Mesendoderm (in vitro differentiated cells): ENCODE data around the gene GNG7.

Experiments
- DNase-seq: peaks from one replicate; pipeline ENCODE4 v3.0.0; 2013
- H2AK5ac ChIP-seq: 2 replicates; pipeline ENCODE4 v1.6.1; 2013; ENCODE audit warnings: low read length, inconsistent platforms
- H2BK120ac ChIP-seq: 2 replicates; pipeline ENCODE4 v1.6.1; 2013; ENCODE audit warnings: low read depth, mild to moderate bottlenecking, low read length, moderate library complexity, mixed read lengths
- H2BK15ac ChIP-seq: replicated peaks from 2 replicates; pipeline ENCODE4 v1.6.1; 2013; ENCODE audit warnings: low read depth, mild to moderate bottlenecking, moderate library complexity
- H2BK5ac ChIP-seq: 2 replicates; pipeline ENCODE4 v1.6.1; 2013; ENCODE audit warnings: low read length, inconsistent platforms
- H3K18ac ChIP-seq: 2 replicates; pipeline ENCODE4 v1.6.1; 2013; ENCODE audit warnings: mild to moderate bottlenecking, low read length, mixed read lengths
- H3K23ac ChIP-seq: one replicate; pipeline ENCODE4 v1.6.1; 2013; ENCODE audit warnings: low read length
- H3K27ac ChIP-seq: 2 replicates; pipeline ENCODE4 v1.5.1; 2013; ENCODE audit warnings: low read depth, mild to moderate bottlenecking, inconsistent platforms, low read length, moderate library complexity
- H3K27me3 ChIP-seq: 2 replicates; pipeline ENCODE4 v1.6.1; 2013; ENCODE audit warnings: low read length, control low read depth, mild to moderate bottlenecking, inconsistent platforms; ENCODE audit not compliant: insufficient read depth, poor library complexity
- H3K36me3 ChIP-seq: 2 replicates; pipeline ENCODE4 v1.6.1; 2013; ENCODE audit warnings: low read length, inconsistent platforms; ENCODE audit not compliant: control insufficient read depth, insufficient read depth
- H3K4ac ChIP-seq: one replicate; pipeline ENCODE4 v1.6.1; 2013; ENCODE audit warnings: low read depth, mild to moderate bottlenecking, low read length, moderate library complexity
- H3K4me1 ChIP-seq: 2 replicates; pipeline ENCODE4 v1.6.1; 2013; ENCODE audit warnings: low read depth, low read length, inconsistent platforms; ENCODE audit not compliant: control insufficient read depth
- H3K4me2 ChIP-seq: 2 replicates; pipeline ENCODE4 v1.6.1; 2013; ENCODE audit warnings: low read length
- H3K4me3 ChIP-seq: 2 replicates; pipeline ENCODE4 v1.5.1; 2013; ENCODE audit warnings: mild to moderate bottlenecking, low read length
- H3K56ac ChIP-seq: one replicate; pipeline ENCODE4 v1.6.1; 2013; ENCODE audit warnings: low read length
- H3K79me1 ChIP-seq: 2 replicates; pipeline ENCODE4 v1.6.1; 2013; ENCODE audit warnings: low read length, inconsistent platforms
- H3K79me2 ChIP-seq: 2 replicates; pipeline ENCODE4 v1.6.1; 2013; ENCODE audit warnings: mild to moderate bottlenecking, low read length; ENCODE audit not compliant: control insufficient read depth, insufficient read depth
- H3K9ac ChIP-seq: 2 replicates; pipeline ENCODE4 v1.6.1; 2013; ENCODE audit warnings: low read length, inconsistent platforms
- H4K5ac ChIP-seq: one replicate; pipeline ENCODE4 v1.6.1; 2013; ENCODE audit warnings: low read length
- H4K8ac ChIP-seq: one replicate; pipeline ENCODE4 v1.6.1; 2013; ENCODE audit warnings: low read depth, mild to moderate bottlenecking, control low read depth, low read length, moderate library complexity
- WGBS: extraction: QIAGEN DNeasy Blood & Tissue Kit; methylation state at CpG from one replicate; pipeline ENCODE4 v1.1.7; 2013; ENCODE audit warnings: low lambda C conversion rate, missing lambda C conversion rate; ENCODE audit not compliant: insufficient coverage; ENCODE audit errors: extremely low coverage; 5-methylcytosine and 5-hydroxymethylcytosine counted together

Gene GNG7

DNA sequence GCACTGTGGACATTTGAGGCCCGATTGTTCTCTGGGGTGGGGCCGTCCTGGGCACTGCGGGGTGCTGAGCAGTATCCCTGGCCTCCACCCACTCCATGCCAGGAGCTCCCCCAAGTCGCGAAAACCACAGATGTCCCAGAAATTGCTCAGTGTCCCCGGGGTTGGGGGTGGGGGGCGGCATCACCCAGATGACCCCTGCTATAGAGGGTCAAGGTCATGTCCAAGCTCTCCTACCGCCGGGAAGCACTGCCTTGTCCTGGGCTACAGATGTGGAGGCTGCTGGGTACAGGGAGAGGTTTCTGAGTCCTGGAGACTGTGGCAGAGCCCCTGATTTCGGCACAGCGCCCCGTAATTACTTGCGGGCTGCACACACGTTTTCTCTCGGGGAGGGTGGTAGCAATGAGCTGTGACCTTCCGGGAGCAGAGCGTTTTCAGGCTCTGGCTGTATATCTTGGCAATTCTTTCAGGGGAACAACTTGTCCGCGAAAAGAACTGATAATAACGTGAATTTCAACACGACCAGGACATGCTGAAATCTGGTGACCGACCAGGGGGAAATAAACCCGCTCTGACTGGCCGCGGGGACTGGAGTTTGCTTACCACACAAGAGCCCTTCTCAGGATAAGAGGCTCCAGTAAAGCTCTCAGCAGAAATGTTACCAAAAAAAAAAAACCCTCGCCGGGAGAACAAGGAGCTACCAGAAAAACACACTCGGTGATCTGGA, 68.1 kb downstream of the GNG7 start:
- Histone ChIP-seq H3K4ac (no peak overlapping the region), H3K4me3 (no peak overlapping the region), H3K56ac (no peak overlapping the region), H2BK120ac (no peak overlapping the region), H2BK5ac (no peak overlapping the region), H2AK5ac (no peak overlapping the region), H3K18ac (no peak overlapping the region), H4K5ac (no peak overlapping the region), H3K9ac (no peak overlapping the region), H3K79me1 (no peaks in the 10 kb centered on the region), H3K27ac (no peak overlapping the region), H3K4me1 (no peaks in the 10 kb centered on the region), H3K79me2 (no peaks in the 10 kb centered on the region), H3K4me2 (no peak overlapping the region), H3K23ac (no peak overlapping the region), H3K36me3 (no peaks in the 10 kb centered on the region), H3K27me3 (no peaks in the 10 kb centered on the region), H4K8ac (no peak overlapping the region), H2BK15ac (no peak overlapping the region)
- no CpG with 5 or more reads among the region's 28 CpGs for WGBS
- no peak for DNase-seq

DNA sequence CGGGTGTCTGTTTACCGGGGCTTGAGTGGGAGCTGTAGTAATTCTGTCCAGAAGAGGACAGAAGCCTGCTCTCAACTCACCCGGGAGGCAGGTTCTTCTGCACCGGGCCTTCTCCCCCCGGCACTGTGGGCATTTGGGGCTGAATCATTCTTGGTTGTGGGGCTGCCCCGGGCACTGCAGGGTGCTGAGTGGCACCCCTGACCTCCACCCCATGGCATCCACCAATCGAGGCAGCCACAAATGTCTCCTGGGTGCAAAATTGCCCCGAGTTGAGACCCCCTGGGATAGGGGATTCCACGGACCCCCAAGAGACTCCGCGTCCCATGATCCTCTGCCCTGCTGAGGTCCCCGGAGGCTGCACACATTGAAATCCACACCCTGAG, 68.8 kb downstream of the GNG7 start:
- H3K4me1 ChIP-seq = no peaks in the 10 kb centered on the region
- no peak overlapping the region for H2AK5ac ChIP-seq
- H3K79me1 ChIP-seq = no peaks in the 10 kb centered on the region
- no peak overlapping the region for H3K4me2 ChIP-seq
- no peak overlapping the region for H3K18ac ChIP-seq
- H2BK15ac ChIP-seq = no peak overlapping the region
- H3K4ac ChIP-seq = no peak overlapping the region
- no peak overlapping the region for H3K4me3 ChIP-seq
- no peak overlapping the region for H3K27ac ChIP-seq
- no CpG with 5 or more reads among the region's 12 CpGs for WGBS
- H3K9ac ChIP-seq = no peak overlapping the region
- DNase-seq = no peak
- H2BK5ac ChIP-seq = no peak overlapping the region
- no peak overlapping the region for H4K8ac ChIP-seq
- H3K56ac ChIP-seq = no peak overlapping the region
- no peak overlapping the region for H3K23ac ChIP-seq
- no peaks in the 10 kb centered on the region for H3K27me3 ChIP-seq
- no peaks in the 10 kb centered on the region for H3K79me2 ChIP-seq
- no peak overlapping the region for H2BK120ac ChIP-seq
- H4K5ac ChIP-seq = no peak overlapping the region
- no peaks in the 10 kb centered on the region for H3K36me3 ChIP-seq

GRCh38 chr19:2631213-2631821, 71.2 kb downstream of the GNG7 start:
- Histone ChIP-seq H3K9ac (no peak overlapping the region), H3K4me3 (no peak overlapping the region), H3K56ac (no peak overlapping the region), H3K36me3 (no peaks in the 10 kb centered on the region), H3K27ac (no peak overlapping the region), H3K79me1 (no peaks in the 10 kb centered on the region), H2AK5ac (no peak overlapping the region), H3K4me2 (no peak overlapping the region), H3K4me1 (no peaks in the 10 kb centered on the region), H2BK5ac (no peak overlapping the region), H3K4ac (no peak overlapping the region), H2BK120ac (no peak overlapping the region), H2BK15ac (no peak overlapping the region), H3K79me2 (no peaks in the 10 kb centered on the region), H4K8ac (no peak overlapping the region), H4K5ac (no peak overlapping the region), H3K23ac (no peak overlapping the region), H3K27me3 (no peaks in the 10 kb centered on the region), H3K18ac (no peak overlapping the region)
- peak; percentile 43 for DNase-seq
- WGBS = no CpG with 5 or more reads among the region's 4 CpGs

GRCh38 chr19:2630352-2631001, 72.0 kb downstream of the GNG7 start:
- Histone ChIP-seq H3K4ac (no peak overlapping the region), H3K27me3 (no peaks in the 10 kb centered on the region), H3K36me3 (no peaks in the 10 kb centered on the region), H3K79me1 (no peaks in the 10 kb centered on the region), H4K5ac (no peak overlapping the region), H3K79me2 (no peaks in the 10 kb centered on the region), H2BK15ac (no peak overlapping the region), H3K56ac (no peak overlapping the region), H3K9ac (no peak overlapping the region), H2BK120ac (no peak overlapping the region), H3K4me3 (no peak overlapping the region), H2BK5ac (no peak overlapping the region), H3K27ac (no peak overlapping the region), H3K4me2 (no peak overlapping the region), H3K4me1 (no peaks in the 10 kb centered on the region), H2AK5ac (no peak overlapping the region), H3K18ac (no peak overlapping the region), H3K23ac (no peak overlapping the region), H4K8ac (no peak overlapping the region)
- DNase-seq = no peak
- no CpG with 5 or more reads among the region's 6 CpGs for WGBS

GRCh38 chr19:2629491-2630351, 72.8 kb downstream of the GNG7 start:
- no peak overlapping the region for H3K4ac ChIP-seq
- H3K79me2 ChIP-seq = no peaks in the 10 kb centered on the region
- H3K4me1 ChIP-seq = no peaks in the 10 kb centered on the region
- H3K9ac ChIP-seq = no peak overlapping the region
- H3K27me3 ChIP-seq = no peaks in the 10 kb centered on the region
- no CpG with 5 or more reads among the region's 16 CpGs for WGBS
- no peak overlapping the region for H3K18ac ChIP-seq
- no peak overlapping the region for H2BK5ac ChIP-seq
- no peak overlapping the region for H3K27ac ChIP-seq
- H3K79me1 ChIP-seq = no peaks in the 10 kb centered on the region
- no peak overlapping the region for H4K5ac ChIP-seq
- no peak overlapping the region for H2BK15ac ChIP-seq
- H2BK120ac ChIP-seq = no peak overlapping the region
- H2AK5ac ChIP-seq = no peak overlapping the region
- no peak overlapping the region for H3K56ac ChIP-seq
- H4K8ac ChIP-seq = no peak overlapping the region
- H3K4me3 ChIP-seq = no peak overlapping the region
- no peak overlapping the region for H3K4me2 ChIP-seq
- H3K36me3 ChIP-seq = no peaks in the 10 kb centered on the region
- no peak for DNase-seq
- no peak overlapping the region for H3K23ac ChIP-seq
